CD4-positive, alpha-beta T cell (primary cell): Measurements from ENCODE around the gene ZNF287. TPM values are rescaled to one million over a fixed set of nuclear protein-coding genes. Genes with fewer than 3 reads are reported as not detected.

Experiments used
- ATAC-seq: fragments of 200-7000 bp; cut with Tn5 transposase; one replicate; pipeline ENCODE4 v1.10.0; 2022; ENCODE audit warnings: mild to moderate bottlenecking; ENCODE audit not compliant: poor library complexity
- CTCF ChIA-PET: fragments of 350-600 bp; sonication (Branson Sonifier 250); formaldehyde crosslinking; loops from one replicate; lab custom pipeline; 2021; ENCODE audit warnings: antibody characterized with exemption, inconsistent platforms; lab: Charles Lee
- POLR2A ChIA-PET: fragments of 350-600 bp; sonication (Branson Sonifier 250); formaldehyde crosslinking; loops from one replicate; lab custom pipeline; 2021; ENCODE audit warnings: antibody characterized with exemption, inconsistent platforms; lab: Charles Lee
- DNase-seq, 14 experiments: peaks; one replicate each; pipeline ENCODE4 v3.0.0-alpha.2; 2013 to 2020; ENCODE audit warnings: mixed read lengths in 2 of 14
- H3K27ac ChIP-seq, 2 donors: one replicate each; pipeline versions ENCODE4 v1.5.1 to v1.7.0; 2013; ENCODE audit warnings: low read length in 2 of 2, low read depth in 1 of 2, mild to moderate bottlenecking in 1 of 2
- H3K27me3 ChIP-seq, 2 experiments: 1 replicate in 1 of 2; 2 replicates in 1 of 2; pipeline versions ENCODE4 v1.6.1 to v1.7.0; 2013; ENCODE audit warnings: low read length in 2 of 2, control low read depth in 1 of 2, mild to moderate bottlenecking in 1 of 2, moderate library complexity in 1 of 2; ENCODE audit not compliant: insufficient read depth in 2 of 2, control insufficient read depth in 1 of 2
- H3K36me3 ChIP-seq: one replicate; pipeline ENCODE4 v1.6.1; 2013; ENCODE audit warnings: low read length, control low read depth; ENCODE audit not compliant: insufficient read depth
- H3K4me1 ChIP-seq: one replicate; pipeline ENCODE4 v1.6.1; 2013; ENCODE audit warnings: low read length, control low read depth; ENCODE audit not compliant: insufficient read depth
- H3K4me3 ChIP-seq: one replicate; pipeline ENCODE4 v1.5.1; 2013; ENCODE audit warnings: mild to moderate bottlenecking, low read length, moderate library complexity
- H3K9me3 ChIP-seq, 2 experiments: 1 replicate in 1 of 2; 2 replicates in 1 of 2; pipeline versions ENCODE4 v1.6.1 to v1.7.0; 2013; ENCODE audit warnings: low read length in 2 of 2, mild to moderate bottlenecking in 2 of 2, control low read depth in 1 of 2, moderate library complexity in 1 of 2; ENCODE audit not compliant: control insufficient read depth in 1 of 2, insufficient read depth in 1 of 2
- H3K27ac Mint-ChIP-seq: one replicate; pipeline ENCODE4 v1.8.0; 2020; ENCODE audit warnings: mixed read lengths
- H3K27me3 Mint-ChIP-seq: one replicate; pipeline ENCODE4 v1.8.0; 2021; ENCODE audit warnings: mixed read lengths
- H3K36me3 Mint-ChIP-seq: one replicate; pipeline ENCODE4 v1.8.0; 2021; ENCODE audit warnings: low read depth, mixed read lengths
- H3K4me1 Mint-ChIP-seq: one replicate; pipeline ENCODE4 v1.8.0; 2021; ENCODE audit warnings: low read depth, mixed read lengths
- H3K4me3 Mint-ChIP-seq: one replicate; pipeline ENCODE4 v1.8.0; 2020; ENCODE audit warnings: mild to moderate bottlenecking, mixed read lengths
- H3K9me3 Mint-ChIP-seq: one replicate; pipeline ENCODE4 v1.8.0; 2020; ENCODE audit warnings: mixed read lengths
- CTCF ChIP-seq: fragments of 200-600 bp; IDR thresholded peaks from one replicate; pipeline ENCODE4 v1.8.0; 2022; ENCODE audit warnings: antibody characterized with exemption, mild to moderate bottlenecking
- intact Hi-C, 2 experiments: fragments of 100-400 bp; cut with DNase I in 1 of 2; cut with micrococcal nuclease in 1 of 2; formaldehyde crosslinking; loops; one replicate each; pipeline versions ENCODE4 v1.15.1 to v1.9.0; 2023 to 2025; cut with DNase I, micrococcal nuclease
- total RNA-seq, 174 experiments: library from RNA in 2 of 174; stranded (reverse) in 2 of 174; gene quantifications; one replicate each; pipeline ENCODE4 v1.2.3 and lab custom pipeline; 2021 to 2026

The ZNF287 gene
- total RNA-seq, 2 experiments from 2014 or later: 6.9 to 7.8 TPM

- Histone ChIP-seq H3K9me3 (no peaks in the 10 kb centered on the region), H3K36me3 (no peaks in the 10 kb centered on the region), H3K4me3 (peak overlapping the region; percentile 49), H3K27ac (peak overlapping the region in 1 of 2 donors; percentile 57), H3K27me3 (peaks cover 0 to 6% of the 10 kb centered on the region in 2 experiments), H3K4me1 (peaks cover 23% of the 10 kb centered on the region)
- intact Hi-C loops: loop anchor here (1.0 to 2.0 kb wide), 2 partner anchors 16 to 49 kb away; partner anchors contain the start of gene ZNF287 (in 2 of the 2)
- DNase-seq (peak; percentile 89 to 97 (median 92)), ATAC-seq (peak; percentile 97)
- Mint-ChIP-seq H3K4me3 (peak overlapping the region; percentile 75), H3K4me1 (peaks cover 25% of the 10 kb centered on the region), H3K9me3 (no peaks in the 10 kb centered on the region), H3K36me3 (no peaks in the 10 kb centered on the region), H3K27ac (peak overlapping the region; percentile 72), H3K27me3 (peaks cover 57% of the 10 kb centered on the region)
- CTCF ChIA-PET: interaction anchor here (0.7 to 1.8 kb wide), 15 partner anchors 9 to 296 kb away, joined by 3 to 23 read pairs (median 4); partner anchors contain the start of genes CCDC144A and ZNF287
- TF ChIP-seq CTCF: peak; percentile 89
- POLR2A ChIA-PET: interaction anchor here (0.5 to 2.3 kb wide), 5 partner anchors 15 to 204 kb away, joined by 3 to 19 read pairs (median 5); partner anchors contain the start of genes LRRC75A, UBB and ZNF287
Observed at GRCh38 chr17:16584273-16584995, 15.4 kb upstream of the ZNF287 start.

- peak; percentile 14 for ATAC-seq
- Mint-ChIP-seq H3K27ac (peak overlapping the region; percentile 72), H3K36me3 (no peaks in the 10 kb centered on the region), H3K9me3 (no peaks in the 10 kb centered on the region), H3K4me3 (peak overlapping the region; percentile 75), H3K4me1 (peaks cover 25% of the 10 kb centered on the region), H3K27me3 (peaks cover 60% of the 10 kb centered on the region)
- CTCF ChIA-PET: interaction anchor here (0.7 to 1.8 kb wide), 12 partner anchors 10 to 209 kb away, joined by 3 to 23 read pairs (median 4); partner anchors contain the start of gene ZNF287
- Histone ChIP-seq H3K27me3 (peaks cover 0 to 6% of the 10 kb centered on the region in 2 experiments), H3K4me1 (peaks cover 16% of the 10 kb centered on the region), H3K27ac (peak overlapping the region; percentile 57 to 64), H3K4me3 (peak overlapping the region; percentile 49), H3K36me3 (no peaks in the 10 kb centered on the region), H3K9me3 (no peaks in the 10 kb centered on the region)
- intact Hi-C loops: loop anchor here (1.0 to 2.0 kb wide), 2 partner anchors 15 to 48 kb away; partner anchors contain the start of gene ZNF287 (in 2 of the 2)
- POLR2A ChIA-PET: interaction anchor here (1.3 to 2.3 kb wide), 2 partner anchors 14 to 47 kb away, joined by 10 to 19 read pairs; partner anchors contain the start of gene ZNF287
- no peak for TF ChIP-seq CTCF
- no peak for DNase-seq
Observed at GRCh38 chr17:16583781-16584180, 14.8 kb upstream of the ZNF287 start.

DNA sequence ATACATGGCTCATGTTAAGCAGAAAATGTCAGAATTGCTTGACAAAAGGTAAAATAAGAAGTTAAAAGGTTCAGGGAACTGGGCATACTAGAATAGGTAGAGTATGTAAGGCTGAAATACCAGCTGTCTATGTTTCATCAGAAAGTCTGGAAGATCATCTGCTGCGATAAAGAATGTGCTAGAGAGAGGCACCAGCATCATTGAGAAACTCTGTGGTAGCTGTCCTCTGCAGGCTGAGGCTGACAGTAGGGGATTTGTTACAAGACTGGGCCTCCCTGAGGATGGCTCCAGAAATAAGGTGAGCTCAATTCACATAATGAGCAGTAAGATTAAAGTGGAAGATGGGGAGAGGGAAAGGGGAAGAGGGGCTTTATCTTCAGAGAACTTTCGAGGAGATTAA, 4.5 kb upstream of the ZNF287 start:
- no peak for DNase-seq
- no peak overlapping the region for H3K4me3 Mint-ChIP-seq
- H3K4me1 Mint-ChIP-seq: peaks cover 7% of the 10 kb centered on the region
- intact Hi-C loops: no loop called here
- H3K27ac ChIP-seq: no peak overlapping the region
- H3K9me3 Mint-ChIP-seq: no peaks in the 10 kb centered on the region
- H3K9me3 ChIP-seq: no peaks in the 10 kb centered on the region
- H3K36me3 Mint-ChIP-seq: no peaks in the 10 kb centered on the region
- no peak overlapping the region for H3K4me3 ChIP-seq
- no peak for ATAC-seq
- H3K27me3 Mint-ChIP-seq: peaks cover 24% of the 10 kb centered on the region
- CTCF ChIA-PET: interaction anchor here (1.5 kb wide), 1 partner anchor 11 kb away, joined by 6 read pairs; no protein-coding TSS in a partner anchor
- H3K36me3 ChIP-seq: no peaks in the 10 kb centered on the region
- POLR2A ChIA-PET: no interaction called here
- H3K27ac Mint-ChIP-seq: no peak overlapping the region
- no peak for TF ChIP-seq CTCF
- H3K27me3 ChIP-seq: no peaks in the 10 kb centered on the region
- peaks cover 12% of the 10 kb centered on the region for H3K4me1 ChIP-seq
